ENCODE results near the gene ZBTB24. TPM values are rescaled to one million over a fixed set of nuclear protein-coding genes. Genes with fewer than 3 reads are reported as not detected.

The ZBTB24 gene
- total RNA-seq, 4 donors from 2014 or later: 4.7 to 9.8 (median 6.9) TPM

- ATAC-seq (ENCODE audit: low FRiP score) (peak; percentile 6), DNase-seq (ENCODE audit: low spot score) (no peak)
- no peak for TF ChIP-seq CTCF (IDR thresholded peaks at IDR 0.05)
These were observed 26.9 kb downstream of the ZBTB24 start for GRCh38 chr6:109456111-109456583.

GRCh38 chr6:109455437-109456110 is 27.4 kb downstream of the ZBTB24 start, which contains the start of gene MICAL1:
Gene MICAL1, minus strand, starts transcription at chr6:109455772. Its CDS starts 1,576 bp downstream, at chr6:109454196.
- ATAC-seq (ENCODE audit: low FRiP score) (peak; percentile 75), DNase-seq (ENCODE audit: low spot score) (no peak)
- TF ChIP-seq CTCF (IDR thresholded peaks at IDR 0.05): no peak

DNA sequence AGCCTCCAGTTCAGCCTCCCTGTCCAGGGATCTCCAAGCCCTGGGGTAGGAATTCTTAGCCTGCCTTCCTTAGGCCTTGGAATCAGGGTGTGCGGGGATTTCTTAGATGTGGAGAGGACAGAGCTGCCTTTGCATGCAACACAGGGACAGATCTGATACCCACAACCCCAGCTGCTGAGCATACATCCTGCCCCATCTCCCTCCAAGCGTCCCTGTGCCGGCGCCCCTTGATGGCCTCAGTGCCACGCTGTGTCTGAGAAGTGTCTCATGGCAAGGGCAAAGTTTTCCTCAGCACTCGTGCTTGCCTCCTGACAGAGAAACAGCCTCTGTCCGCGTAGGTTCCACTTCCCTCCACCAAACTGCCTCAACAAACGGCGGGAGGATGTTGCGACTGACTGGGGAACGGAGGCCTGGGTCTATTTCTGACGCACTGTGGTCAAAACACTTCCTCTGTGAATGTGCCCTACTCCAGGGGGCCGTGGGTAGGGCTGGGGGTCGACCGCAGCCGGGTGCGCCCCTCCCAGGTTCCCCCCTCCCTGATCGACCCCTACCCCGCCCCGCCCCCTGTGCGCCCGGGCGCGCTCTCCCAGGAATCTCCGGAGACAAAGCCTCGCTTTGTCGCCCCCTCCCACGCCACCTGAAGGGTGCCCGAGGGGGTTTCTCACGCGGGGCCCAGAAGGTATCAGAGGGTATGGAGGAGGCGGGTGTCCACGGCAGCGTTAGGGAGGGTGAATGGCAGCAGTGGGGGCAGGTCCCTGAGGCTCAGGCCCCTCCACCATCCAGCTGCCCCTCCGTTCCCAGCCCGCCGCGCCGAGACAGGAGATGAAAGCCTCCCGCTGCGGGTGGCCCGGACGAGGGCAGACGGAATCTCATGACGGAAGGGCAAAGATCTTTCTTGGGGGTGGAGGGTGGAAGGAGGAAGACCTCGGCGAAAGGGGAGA is 28.3 kb downstream of the ZBTB24 start:
- TF ChIP-seq CTCF (IDR thresholded peaks at IDR 0.05): no peak
- DNase-seq (ENCODE audit: low spot score) (no peak), ATAC-seq (ENCODE audit: low FRiP score) (no peak)

- ATAC-seq (ENCODE audit: low FRiP score): no peak
These were observed 29.2 kb downstream of the ZBTB24 start for GRCh38 chr6:109453594-109454495.

GRCh38 chr6:109453156-109453555 is 29.9 kb downstream of the ZBTB24 start:
- ATAC-seq (ENCODE audit: low FRiP score): no peak
- no peak for TF ChIP-seq CTCF (IDR thresholded peaks at IDR 0.05)

More at GRCh38 chr6:109453594-109454495, 29.2 kb downstream of the ZBTB24 start:
- TF ChIP-seq CTCF (IDR thresholded peaks at IDR 0.05): no peak
- no peak for DNase-seq (ENCODE audit: low spot score)

DNA sequence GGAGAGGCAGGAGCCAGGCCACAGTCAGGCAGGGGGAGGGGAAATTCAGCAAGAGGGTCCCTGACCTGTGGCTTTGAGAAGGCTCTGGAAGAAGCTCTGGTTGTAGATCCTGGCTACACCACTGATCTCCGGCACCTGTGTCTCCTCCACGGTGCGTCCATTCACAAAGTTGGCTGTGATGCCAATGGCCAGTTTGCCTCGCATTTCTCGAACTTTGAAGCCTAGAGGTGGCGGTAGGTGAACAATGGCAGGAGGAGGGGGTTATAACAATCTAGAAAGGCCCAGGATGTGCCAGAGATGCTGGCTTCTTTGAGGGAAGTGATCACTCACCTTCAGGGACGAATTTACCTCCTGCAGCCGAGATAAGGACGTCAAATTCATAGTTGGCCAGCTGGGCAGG is 30.8 kb downstream of the ZBTB24 start:
- DNase-seq (ENCODE audit: low spot score) (no peak), ATAC-seq (ENCODE audit: low FRiP score) (no peak)
- no peak for TF ChIP-seq CTCF (IDR thresholded peaks at IDR 0.05)

More at GRCh38 chr6:109453156-109453555, 29.9 kb downstream of the ZBTB24 start:
- DNase-seq (ENCODE audit: low spot score): no peak
